Measurements from ENCODE around the gene RAP1GAP2.

The RAP1GAP2 gene

DNA sequence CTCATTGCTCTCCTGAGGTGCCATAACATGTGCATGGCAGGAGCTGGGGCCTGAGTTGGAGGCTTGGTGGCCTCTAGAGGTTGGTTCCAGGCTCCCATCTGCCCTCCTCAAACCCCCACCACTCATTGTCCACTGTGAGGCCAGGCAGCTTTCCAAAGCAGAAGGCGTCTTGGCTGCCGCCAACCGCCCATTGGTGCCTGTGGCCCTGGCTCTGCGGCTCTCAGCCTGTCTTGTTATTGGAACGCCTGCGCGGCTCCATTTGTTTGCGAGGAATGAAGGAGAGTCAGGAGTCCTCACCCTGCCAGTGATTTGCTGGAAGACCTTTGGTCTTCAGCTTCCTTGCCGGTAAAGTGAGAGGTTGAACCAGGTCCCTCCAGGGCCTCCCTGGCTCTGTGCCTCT lies 223.5 kb downstream of the RAP1GAP2 start:
- Histone ChIP-seq H3K23ac (ENCODE audit: low read length) (no peak overlapping the region), H3K4me3 (ENCODE audit: low read depth, low read length) (no peak overlapping the region), H4K91ac (ENCODE audit: low read depth, low read length) (no peak overlapping the region), H3K4ac (ENCODE audit: low read depth, low read length) (no peak overlapping the region), H3K14ac (ENCODE audit: low read length) (no peak overlapping the region), H2BK12ac (ENCODE audit: low read length) (no peak overlapping the region), H2BK120ac (ENCODE audit: insufficient read depth, low read length, poor library complexity) (no peak overlapping the region), H3K27ac (ENCODE audit: low read depth, low read length) (no peak overlapping the region), H3K27me3 (ENCODE audit: insufficient read depth, low read length) (no peaks in the 10 kb centered on the region), H2AFZ (ENCODE audit: insufficient read depth, low read length, poor library complexity) (no peak overlapping the region), H4K12ac (ENCODE audit: low read depth, low read length) (no peak overlapping the region), H3K9ac (ENCODE audit: low read length) (no peak overlapping the region), H3K79me2 (ENCODE audit: control insufficient read depth, insufficient read depth, low read length, poor library complexity) (no peaks in the 10 kb centered on the region), H3K18ac (ENCODE audit: low read length) (no peak overlapping the region), H3K9me3 (ENCODE audit: insufficient read depth, low read depth, low read length) (peaks cover 2% of the 10 kb centered on the region), H2BK5ac (ENCODE audit: low read depth, low read length, poor library complexity) (no peak overlapping the region), H4K8ac (ENCODE audit: low read depth, low read length) (no peak overlapping the region), H3K4me1 (ENCODE audit: control insufficient read depth in 1 of 2, insufficient read depth in 2 of 2, low read length in 2 of 2) (peaks cover 4 to 6% of the 10 kb centered on the region in 2 experiments), H2AK5ac (ENCODE audit: low read length) (no peak overlapping the region), H3K36me3 (ENCODE audit: control insufficient read depth in 1 of 2, insufficient read depth in 2 of 2, low read length in 2 of 2) (peaks cover 8 to 11% of the 10 kb centered on the region in 2 experiments), H3K4me2 (ENCODE audit: low read length) (no peak overlapping the region), H3K79me1 (ENCODE audit: low read length) (no peaks in the 10 kb centered on the region)
- no CpG with 5 or more reads among the region's 9 CpGs for WGBS (ENCODE audit: extremely low coverage, insufficient coverage, insufficient read length)
- DNase-seq: no peak

DNA sequence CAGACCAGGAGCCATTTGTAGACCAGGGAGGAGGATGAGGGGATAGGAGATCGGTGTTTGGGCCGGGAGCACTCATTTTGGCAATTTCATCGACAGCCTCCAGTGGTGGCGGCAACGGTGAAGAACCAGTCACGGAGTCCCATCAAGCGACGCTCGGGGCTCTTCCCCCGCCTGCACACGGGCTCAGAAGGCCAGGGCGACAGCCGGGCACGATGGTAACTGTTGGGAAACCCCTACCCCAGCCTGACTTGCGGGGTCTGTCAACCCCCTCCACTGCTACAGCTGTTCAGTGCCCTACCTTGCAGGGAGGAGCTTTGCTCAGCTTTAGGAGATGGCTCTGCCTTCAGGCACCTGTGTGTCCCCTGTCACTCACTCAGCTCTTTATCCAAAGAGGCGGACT lies 224.1 kb downstream of the RAP1GAP2 start:
- Histone ChIP-seq H3K79me2 (ENCODE audit: control insufficient read depth, insufficient read depth, low read length, poor library complexity) (no peaks in the 10 kb centered on the region), H3K4me3 (ENCODE audit: low read depth, low read length) (no peak overlapping the region), H2BK12ac (ENCODE audit: low read length) (no peak overlapping the region), H4K12ac (ENCODE audit: low read depth, low read length) (no peak overlapping the region), H3K18ac (ENCODE audit: low read length) (no peak overlapping the region), H3K27me3 (ENCODE audit: insufficient read depth, low read length) (no peaks in the 10 kb centered on the region), H3K4me2 (ENCODE audit: low read length) (no peak overlapping the region), H3K23ac (ENCODE audit: low read length) (no peak overlapping the region), H2AFZ (ENCODE audit: insufficient read depth, low read length, poor library complexity) (no peak overlapping the region), H2BK5ac (ENCODE audit: low read depth, low read length, poor library complexity) (no peak overlapping the region), H3K14ac (ENCODE audit: low read length) (no peak overlapping the region), H4K91ac (ENCODE audit: low read depth, low read length) (no peak overlapping the region), H3K9me3 (ENCODE audit: insufficient read depth, low read depth, low read length) (peaks cover 2% of the 10 kb centered on the region), H2BK120ac (ENCODE audit: insufficient read depth, low read length, poor library complexity) (no peak overlapping the region), H3K27ac (ENCODE audit: low read depth, low read length) (no peak overlapping the region), H3K79me1 (ENCODE audit: low read length) (no peaks in the 10 kb centered on the region), H4K8ac (ENCODE audit: low read depth, low read length) (no peak overlapping the region), H3K9ac (ENCODE audit: low read length) (no peak overlapping the region), H3K36me3 (ENCODE audit: control insufficient read depth in 1 of 2, insufficient read depth in 2 of 2, low read length in 2 of 2) (peaks cover 8 to 11% of the 10 kb centered on the region in 2 experiments), H2AK5ac (ENCODE audit: low read length) (no peak overlapping the region), H3K4me1 (ENCODE audit: control insufficient read depth in 1 of 2, insufficient read depth in 2 of 2, low read length in 2 of 2) (peaks cover 4 to 6% of the 10 kb centered on the region in 2 experiments), H3K4ac (ENCODE audit: low read depth, low read length) (no peak overlapping the region)
- DNase-seq: no peak
- no CpG with 5 or more reads among the region's 16 CpGs for WGBS (ENCODE audit: extremely low coverage, insufficient coverage, insufficient read length)

DNA sequence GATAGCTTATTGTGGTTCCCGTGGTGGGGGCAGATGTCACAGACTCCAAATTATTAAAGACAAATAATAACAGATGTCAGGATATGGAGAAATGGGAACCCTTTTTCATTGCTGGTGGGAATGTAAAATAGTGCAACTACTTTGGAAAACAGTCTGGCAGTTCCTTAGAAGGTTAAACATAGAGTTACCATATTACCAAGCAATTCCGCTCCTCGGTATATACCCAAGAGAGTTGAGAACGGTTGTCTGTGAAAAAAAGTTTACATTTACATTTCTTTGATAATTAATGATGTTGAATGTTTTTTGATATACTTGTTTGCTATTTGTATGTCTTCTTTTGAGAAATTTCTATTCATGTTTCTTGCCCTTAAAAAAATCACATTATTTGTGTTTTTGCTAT lies 226.0 kb downstream of the RAP1GAP2 start:
- Histone ChIP-seq H3K27ac (ENCODE audit: low read depth, low read length) (no peak overlapping the region), H2BK12ac (ENCODE audit: low read length) (no peak overlapping the region), H4K12ac (ENCODE audit: low read depth, low read length) (no peak overlapping the region), H3K9ac (ENCODE audit: low read length) (no peak overlapping the region), H3K4me1 (ENCODE audit: control insufficient read depth in 1 of 2, insufficient read depth in 2 of 2, low read length in 2 of 2) (no peaks in the 10 kb centered on the region), H4K91ac (ENCODE audit: low read depth, low read length) (no peak overlapping the region), H3K4me3 (ENCODE audit: low read depth, low read length) (no peak overlapping the region), H3K4me2 (ENCODE audit: low read length) (no peak overlapping the region), H2BK120ac (ENCODE audit: insufficient read depth, low read length, poor library complexity) (no peak overlapping the region), H3K79me1 (ENCODE audit: low read length) (no peaks in the 10 kb centered on the region), H3K36me3 (ENCODE audit: control insufficient read depth in 1 of 2, insufficient read depth in 2 of 2, low read length in 2 of 2) (peaks cover 12 to 18% of the 10 kb centered on the region in 2 experiments), H3K79me2 (ENCODE audit: control insufficient read depth, insufficient read depth, low read length, poor library complexity) (no peaks in the 10 kb centered on the region), H3K23ac (ENCODE audit: low read length) (no peak overlapping the region), H3K27me3 (ENCODE audit: insufficient read depth, low read length) (no peaks in the 10 kb centered on the region), H4K8ac (ENCODE audit: low read depth, low read length) (no peak overlapping the region), H3K18ac (ENCODE audit: low read length) (no peak overlapping the region), H3K14ac (ENCODE audit: low read length) (no peak overlapping the region), H2AFZ (ENCODE audit: insufficient read depth, low read length, poor library complexity) (no peak overlapping the region), H2AK5ac (ENCODE audit: low read length) (no peak overlapping the region), H2BK5ac (ENCODE audit: low read depth, low read length, poor library complexity) (no peak overlapping the region), H3K9me3 (ENCODE audit: insufficient read depth, low read depth, low read length) (peaks cover 2% of the 10 kb centered on the region), H3K4ac (ENCODE audit: low read depth, low read length) (no peak overlapping the region)
- WGBS (ENCODE audit: extremely low coverage, insufficient coverage, insufficient read length): no CpG with 5 or more reads among the region's 4 CpGs
- no peak for DNase-seq

DNA sequence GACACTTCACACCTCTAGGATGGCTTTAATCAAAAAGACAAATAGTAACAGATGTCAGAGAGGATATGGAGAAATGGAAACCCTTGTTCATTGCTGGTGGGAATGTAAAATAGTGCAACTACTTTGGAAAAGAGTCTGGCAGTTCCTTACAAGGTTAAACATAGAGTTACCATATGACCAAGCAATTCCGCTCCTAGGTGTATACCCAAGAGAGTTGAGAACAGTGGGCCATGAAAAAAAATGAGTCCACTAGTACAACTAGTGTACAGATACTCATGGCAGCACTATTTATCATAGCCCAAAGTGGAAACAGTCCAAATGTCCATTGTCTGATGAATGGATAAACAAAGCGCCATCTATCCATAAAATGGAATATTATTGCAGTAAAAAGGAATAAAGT lies 228.1 kb downstream of the RAP1GAP2 start:
- Histone ChIP-seq H3K4me1 (ENCODE audit: control insufficient read depth in 1 of 2, insufficient read depth in 2 of 2, low read length in 2 of 2) (no peaks in the 10 kb centered on the region), H4K8ac (ENCODE audit: low read depth, low read length) (no peak overlapping the region), H4K12ac (ENCODE audit: low read depth, low read length) (no peak overlapping the region), H2BK12ac (ENCODE audit: low read length) (no peak overlapping the region), H3K79me2 (ENCODE audit: control insufficient read depth, insufficient read depth, low read length, poor library complexity) (no peaks in the 10 kb centered on the region), H2BK5ac (ENCODE audit: low read depth, low read length, poor library complexity) (no peak overlapping the region), H3K79me1 (ENCODE audit: low read length) (no peaks in the 10 kb centered on the region), H3K4me2 (ENCODE audit: low read length) (no peak overlapping the region), H3K9ac (ENCODE audit: low read length) (no peak overlapping the region), H3K23ac (ENCODE audit: low read length) (no peak overlapping the region), H3K18ac (ENCODE audit: low read length) (no peak overlapping the region), H4K91ac (ENCODE audit: low read depth, low read length) (no peak overlapping the region), H3K4me3 (ENCODE audit: low read depth, low read length) (no peak overlapping the region), H2AFZ (ENCODE audit: insufficient read depth, low read length, poor library complexity) (no peak overlapping the region), H3K27ac (ENCODE audit: low read depth, low read length) (no peak overlapping the region), H2BK120ac (ENCODE audit: insufficient read depth, low read length, poor library complexity) (no peak overlapping the region), H2AK5ac (ENCODE audit: low read length) (no peak overlapping the region), H3K9me3 (ENCODE audit: insufficient read depth, low read depth, low read length) (peaks cover 2% of the 10 kb centered on the region), H3K14ac (ENCODE audit: low read length) (no peak overlapping the region), H3K4ac (ENCODE audit: low read depth, low read length) (no peak overlapping the region), H3K27me3 (ENCODE audit: insufficient read depth, low read length) (no peaks in the 10 kb centered on the region), H3K36me3 (ENCODE audit: control insufficient read depth in 1 of 2, insufficient read depth in 2 of 2, low read length in 2 of 2) (peaks cover 11 to 21% of the 10 kb centered on the region in 2 experiments)
- WGBS (ENCODE audit: extremely low coverage, insufficient coverage, insufficient read length): no CpG with 5 or more reads among the region's 2 CpGs
- no peak for DNase-seq
